ENCODE data around the gene DOCK2. TPM values are rescaled to one million over a fixed set of nuclear protein-coding genes. Genes with fewer than 3 reads are reported as not detected.

Gene DOCK2
- total RNA-seq, 1 donor from 2014 or later: 2.2 TPM

DNA sequence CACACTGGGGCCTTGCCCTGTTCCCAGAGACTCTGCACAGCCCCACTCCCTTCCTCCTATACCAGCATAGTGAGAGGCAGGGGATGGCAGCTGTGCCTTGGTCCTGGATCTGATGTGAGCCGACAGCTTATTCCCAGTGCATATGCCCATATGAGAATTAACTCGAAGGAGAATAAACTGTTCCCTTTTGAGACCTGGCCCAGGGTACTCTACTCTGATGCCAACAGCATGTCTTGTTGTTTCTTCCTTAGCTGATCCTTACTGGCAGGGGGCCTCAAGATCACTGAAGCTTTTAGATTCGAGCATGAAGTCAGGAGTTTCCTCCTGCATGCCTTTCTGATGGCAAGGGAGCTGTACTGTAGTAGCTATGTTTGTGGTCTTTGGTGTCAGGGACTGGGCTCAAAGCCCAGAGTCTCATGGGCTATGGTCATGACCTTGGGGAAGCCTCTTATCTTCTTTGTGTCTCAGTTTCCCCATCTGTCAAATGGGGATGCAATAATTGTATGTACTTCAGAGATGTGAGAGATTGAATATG lies 57.1 kb downstream of the DOCK2 start:
- no peak for ATAC-seq

DNA sequence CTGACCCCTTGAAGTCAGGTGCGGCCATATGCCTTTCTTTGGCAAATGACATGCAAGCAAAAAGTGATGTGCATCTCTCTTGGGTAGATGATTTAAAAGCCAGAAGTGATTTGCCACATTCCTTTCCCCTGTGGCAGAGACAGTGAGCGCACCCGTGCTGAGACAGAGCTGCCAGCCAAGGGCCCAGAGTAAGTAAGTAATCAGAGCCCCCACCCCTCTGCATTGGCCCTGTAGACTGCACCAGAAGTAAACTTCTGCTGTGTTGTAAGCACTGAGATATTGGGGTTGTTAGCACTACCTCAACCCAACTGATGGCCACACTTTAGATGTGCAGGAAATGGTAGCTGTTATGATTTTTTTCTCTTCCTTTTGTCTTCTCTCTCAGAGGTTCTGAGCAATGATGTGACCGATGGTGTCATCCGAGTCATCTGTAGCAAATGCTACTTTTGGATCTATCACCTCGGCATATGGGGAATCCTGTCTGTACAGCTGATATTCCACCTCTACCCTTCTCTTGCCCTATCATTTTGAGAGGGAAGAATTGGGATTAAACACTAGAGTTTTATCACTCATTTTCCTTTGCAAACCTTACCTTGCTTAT lies 58.0 kb downstream of the DOCK2 start:
- ATAC-seq: no peak

DNA sequence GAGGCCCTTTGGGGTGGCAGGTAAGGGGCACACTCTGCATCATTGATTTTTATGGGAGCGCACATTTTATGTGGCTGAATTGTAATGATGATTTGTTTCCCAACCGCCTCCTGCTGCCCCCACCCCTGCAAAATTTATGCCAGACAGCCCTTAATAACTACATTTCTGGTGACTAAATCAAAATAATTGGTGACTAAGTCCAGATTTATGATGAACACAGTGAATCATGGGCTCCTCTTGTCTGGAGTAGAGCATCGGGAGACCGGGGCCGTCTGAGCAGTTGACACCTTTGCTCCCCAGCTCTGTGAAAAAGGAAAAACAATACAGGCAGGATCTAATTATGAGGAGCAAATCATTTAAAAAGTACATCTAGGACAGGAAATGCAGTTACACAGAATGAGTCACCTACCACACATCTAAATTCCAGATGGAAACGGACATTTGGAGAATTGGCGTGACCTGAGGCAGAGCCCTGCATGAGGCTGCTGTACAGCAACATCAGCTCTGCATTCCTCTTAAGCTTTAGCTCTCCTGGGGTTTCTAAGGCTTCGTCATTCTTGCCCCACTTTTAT lies 58.9 kb downstream of the DOCK2 start:
- ATAC-seq: no peak

DNA sequence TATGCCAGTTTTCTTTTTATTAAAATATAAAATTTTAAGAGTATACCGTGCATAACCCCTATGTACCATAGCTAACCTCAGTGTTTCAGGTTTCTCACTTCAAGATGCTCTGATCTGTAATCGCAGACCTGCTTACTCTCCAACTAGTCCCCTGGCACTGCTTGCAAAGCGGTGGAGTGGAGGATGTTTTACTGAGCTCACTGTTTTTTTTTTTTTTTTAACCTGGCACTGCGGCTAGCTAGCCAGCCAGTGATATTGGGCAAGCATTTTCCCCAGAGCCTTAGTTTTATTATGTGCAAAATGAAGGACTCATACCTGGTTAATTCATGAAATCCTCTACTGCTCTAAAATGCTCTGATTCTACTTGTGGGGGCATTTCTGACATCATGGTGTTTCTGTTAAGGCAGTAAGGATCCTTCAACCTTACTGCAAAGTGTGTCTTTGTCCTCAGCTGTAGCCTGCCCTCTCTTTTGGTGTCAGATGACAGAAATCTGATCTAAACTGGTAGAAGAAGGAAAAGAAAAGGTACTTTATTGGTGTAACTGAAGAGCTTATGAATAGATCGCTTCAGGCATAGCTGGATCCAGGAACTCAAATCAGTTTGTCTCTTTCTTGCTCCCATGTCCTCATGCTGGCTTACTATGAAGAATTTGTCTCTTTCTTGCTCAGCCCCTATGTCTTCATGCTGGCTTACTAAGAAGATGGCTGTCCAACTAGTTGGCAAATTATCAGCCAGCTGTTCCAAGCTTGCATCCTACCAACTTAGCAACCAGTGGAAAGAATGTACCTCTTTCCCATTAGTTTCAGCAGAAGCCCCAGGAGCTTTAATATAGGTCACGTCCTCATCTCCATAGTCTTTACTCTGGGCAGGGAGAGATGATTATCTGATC lies 59.8 kb downstream of the DOCK2 start:
- ATAC-seq: no peak

DNA sequence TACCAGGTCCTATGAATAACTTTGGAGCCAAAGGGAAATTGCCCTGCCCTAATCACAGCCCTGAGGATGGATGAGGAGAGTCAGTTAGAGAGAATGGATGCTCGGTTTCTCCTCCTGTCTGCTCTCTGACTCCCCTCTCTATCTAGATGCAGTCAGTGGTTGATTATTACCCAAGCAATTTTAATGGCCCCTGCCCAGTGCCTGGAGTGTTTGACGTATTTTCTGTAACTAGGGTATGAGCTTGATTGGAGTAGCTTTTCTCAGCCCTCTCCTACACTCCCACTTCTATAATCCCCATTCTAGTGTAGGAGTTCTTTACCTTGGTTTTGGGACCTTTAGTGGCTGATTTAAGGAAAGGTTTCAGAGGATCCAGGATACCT lies 60.4 kb downstream of the DOCK2 start:
- no peak for ATAC-seq

DNA sequence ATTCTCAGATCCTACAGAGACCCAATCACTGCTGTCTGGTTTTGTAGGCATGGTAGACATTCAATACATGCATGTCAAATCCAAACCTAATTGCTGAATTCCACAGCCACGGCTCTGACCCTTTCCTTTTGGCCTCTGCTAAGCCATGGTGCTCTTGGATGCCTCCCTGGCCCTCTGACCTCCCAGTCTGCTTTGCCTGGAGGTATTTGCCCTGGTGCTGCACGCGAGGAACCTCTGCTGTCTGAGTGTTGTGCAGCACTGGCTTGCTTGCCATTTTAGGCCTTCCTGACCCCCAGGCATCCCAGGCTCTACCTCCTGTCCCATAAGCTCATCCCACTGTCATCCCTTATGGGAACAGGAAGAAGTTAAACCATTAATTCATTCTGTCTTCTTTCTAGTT lies 60.9 kb downstream of the DOCK2 start:
- ATAC-seq: no peak

DNA sequence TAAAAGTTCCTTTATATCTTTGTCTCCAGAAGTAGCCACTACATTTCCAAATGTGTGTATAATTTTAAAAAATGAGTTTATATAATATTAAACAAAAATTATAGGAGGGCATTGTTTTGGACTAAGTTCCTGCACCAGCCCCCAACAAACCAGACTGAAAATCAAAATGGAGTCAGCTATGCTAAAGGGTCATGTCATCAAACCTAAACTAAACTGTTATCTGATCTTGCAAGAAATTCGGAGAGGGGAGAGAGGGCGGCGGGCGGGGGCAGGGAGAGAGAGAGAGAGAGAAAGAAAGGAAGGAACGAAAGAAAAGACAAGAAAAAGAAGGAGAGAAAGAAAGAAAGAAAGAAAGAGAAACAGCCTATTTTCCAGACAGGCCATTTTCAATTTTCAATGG lies 63.5 kb downstream of the DOCK2 start:
- no peak for ATAC-seq

DNA sequence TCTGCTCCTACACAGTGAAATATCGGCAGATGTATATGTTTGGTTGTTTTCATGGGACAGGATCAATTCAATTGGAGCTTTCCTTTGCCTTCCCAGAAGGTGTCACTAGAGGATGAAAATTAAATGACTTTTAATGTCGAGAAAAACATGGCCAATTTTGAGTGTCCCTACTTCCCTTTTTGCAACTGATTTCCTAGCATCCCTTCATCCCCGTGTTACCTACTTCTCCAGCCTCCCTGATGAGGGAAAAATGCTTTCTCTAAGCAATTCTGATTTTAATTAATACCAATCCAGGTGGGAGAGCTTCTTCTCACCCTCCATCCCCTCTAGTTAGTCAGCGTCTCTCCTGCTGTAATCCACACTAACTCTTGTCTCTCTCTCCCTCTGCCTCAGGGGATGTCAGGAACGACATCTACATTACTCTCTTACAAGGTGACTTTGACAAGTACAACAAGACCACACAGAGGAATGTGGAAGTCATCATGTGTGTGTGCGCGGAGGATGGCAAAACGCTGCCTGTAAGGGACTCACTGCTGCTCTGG lies 64.9 kb downstream of the DOCK2 start:
- ATAC-seq: no peak

DNA sequence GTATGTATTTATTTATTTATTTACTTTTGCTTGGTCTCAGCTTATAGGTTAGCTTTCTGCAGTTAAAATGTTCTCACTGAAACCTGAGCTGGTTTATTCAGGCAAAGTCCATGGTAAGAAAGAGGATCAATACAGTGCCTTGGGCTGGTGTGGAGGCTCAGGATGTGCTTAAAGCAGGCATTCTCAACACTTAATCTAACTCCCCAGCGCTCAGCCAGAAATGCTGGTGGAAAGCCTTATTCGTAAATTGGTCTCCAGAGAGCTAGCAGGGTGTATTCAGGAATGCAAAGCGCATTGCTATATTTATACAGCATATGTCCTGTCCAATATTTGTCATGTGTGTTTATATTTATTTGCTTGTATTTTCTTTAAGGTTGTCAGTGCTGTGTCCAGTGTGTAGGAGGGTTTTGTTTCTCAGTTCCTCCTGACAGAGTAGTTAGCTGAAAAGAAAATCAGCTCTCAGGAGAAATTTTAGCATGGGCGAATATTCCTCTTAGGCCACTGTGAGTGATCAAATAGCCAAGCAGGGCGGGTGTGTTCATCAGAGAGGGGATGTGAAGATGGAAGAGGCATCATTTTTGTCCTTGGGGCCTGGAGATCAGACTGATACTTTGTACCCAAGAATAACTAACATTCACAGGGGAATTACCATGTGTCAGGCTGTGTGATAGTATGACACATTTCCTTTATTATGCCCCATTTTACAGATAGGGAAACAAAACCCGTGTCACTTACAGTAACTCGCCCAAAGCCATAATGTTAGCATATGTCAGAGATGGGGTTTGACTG lies 65.8 kb downstream of the DOCK2 start:
- no peak for ATAC-seq

DNA sequence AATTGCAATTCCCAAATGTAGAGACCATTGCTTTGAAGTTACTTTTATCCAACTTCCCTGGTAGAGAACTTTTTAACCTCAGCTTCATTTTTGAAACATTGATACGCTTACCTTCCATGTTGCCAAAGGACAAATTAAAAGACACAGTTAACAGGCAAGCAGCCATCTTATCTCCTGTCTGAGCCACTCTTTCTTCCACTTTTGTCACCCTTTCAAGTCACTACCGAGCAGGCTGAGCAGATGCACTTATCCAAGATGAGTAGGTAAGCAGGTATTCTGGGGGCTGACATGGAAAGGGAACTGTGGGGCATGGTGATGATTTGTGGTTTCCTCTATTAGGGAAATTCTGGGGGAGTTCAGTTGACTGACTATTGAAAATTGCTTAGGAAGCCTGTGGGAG lies 66.7 kb downstream of the DOCK2 start:
- no peak for ATAC-seq

DNA sequence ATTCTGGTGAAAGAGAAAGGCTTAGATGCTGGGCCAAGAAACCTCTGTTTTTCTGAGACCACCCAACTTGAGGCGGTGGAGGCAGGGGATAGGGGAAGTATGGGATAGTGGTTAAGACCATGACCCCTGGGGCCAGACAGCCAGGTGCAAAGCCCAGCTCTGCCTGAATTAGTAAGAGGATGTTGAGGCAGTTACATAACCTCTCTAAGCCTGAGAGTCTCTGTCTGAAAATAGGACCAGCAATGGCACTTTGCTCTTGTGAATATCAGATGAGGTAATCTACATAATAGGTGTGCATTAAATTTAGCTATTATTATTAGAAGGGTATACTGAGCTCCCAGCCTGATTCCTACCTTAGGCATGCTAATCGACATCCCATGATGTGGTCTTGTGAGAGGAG lies 68.2 kb downstream of the DOCK2 start:
- no peak for ATAC-seq

DNA sequence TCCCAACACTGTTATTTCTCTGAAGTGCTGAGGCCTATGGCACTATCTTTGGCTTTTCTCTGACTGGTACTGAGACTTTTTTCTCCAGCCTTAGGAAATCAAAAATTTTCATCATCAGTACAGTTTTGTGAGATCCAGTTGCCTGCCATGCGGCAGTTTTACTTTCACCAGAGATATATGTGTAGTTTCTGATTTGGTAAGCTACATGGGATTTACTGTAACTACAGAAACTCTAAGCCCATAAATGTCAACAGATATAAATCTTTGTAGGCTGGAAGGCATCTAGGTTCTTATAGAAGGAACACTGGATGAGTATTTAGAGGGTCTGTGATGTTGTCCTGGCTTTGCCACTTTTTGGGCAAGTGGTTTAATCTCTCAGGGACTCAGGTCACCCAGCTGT lies 69.0 kb downstream of the DOCK2 start:
- no peak for ATAC-seq

DNA sequence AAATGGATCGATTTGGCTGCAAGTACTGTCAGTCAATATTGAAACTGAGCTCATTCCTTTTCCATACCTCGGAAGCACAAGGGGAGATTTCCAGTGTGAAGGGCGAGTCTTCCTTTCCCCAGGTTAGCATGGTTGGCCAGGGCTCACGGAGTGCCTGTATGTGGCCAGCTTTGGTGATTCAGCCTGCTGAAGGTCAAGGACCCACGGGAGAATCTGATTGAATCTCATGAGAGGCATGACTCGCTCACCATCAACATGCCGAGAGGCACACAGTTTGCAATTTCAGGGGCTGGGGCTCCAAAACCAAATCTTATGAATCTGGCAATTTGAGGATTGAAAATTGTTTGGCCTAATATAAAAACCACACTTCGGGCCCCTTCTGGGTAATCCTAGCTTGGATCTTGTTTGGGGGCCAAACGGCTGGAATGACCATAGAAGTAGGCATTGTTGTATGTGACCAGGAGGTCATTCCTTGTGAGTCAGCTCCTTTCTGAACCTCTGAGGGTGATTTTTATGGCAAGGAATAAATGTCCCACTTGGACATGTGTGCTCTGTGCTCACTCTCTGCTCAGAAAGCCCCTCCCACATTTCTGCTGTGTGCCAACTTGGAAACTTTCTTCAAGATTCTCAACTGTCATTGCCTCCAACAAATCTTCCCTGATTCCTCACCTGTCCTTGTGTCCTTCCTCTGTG lies 69.8 kb downstream of the DOCK2 start:
- ATAC-seq: no peak

DNA sequence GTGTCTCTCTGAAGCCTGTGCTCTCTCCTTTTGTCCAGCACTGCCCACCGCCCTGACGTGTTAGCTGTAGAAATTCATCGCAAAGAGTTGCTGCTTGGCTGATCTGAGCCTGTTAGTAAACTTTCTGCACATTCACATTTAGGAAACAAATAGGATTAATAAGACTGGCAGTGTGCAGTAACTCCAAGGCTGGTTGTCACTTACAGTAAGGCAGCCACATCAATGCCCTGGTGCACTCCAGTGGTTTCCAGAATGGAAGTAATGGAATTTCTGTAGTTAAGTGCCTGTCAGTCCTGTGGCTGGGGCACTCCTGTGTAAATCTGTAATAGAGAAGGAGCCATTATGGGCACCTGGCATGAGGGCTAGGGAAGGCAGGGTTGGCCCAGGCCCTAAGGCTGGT lies 70.6 kb downstream of the DOCK2 start:
- ATAC-seq: no peak

DNA sequence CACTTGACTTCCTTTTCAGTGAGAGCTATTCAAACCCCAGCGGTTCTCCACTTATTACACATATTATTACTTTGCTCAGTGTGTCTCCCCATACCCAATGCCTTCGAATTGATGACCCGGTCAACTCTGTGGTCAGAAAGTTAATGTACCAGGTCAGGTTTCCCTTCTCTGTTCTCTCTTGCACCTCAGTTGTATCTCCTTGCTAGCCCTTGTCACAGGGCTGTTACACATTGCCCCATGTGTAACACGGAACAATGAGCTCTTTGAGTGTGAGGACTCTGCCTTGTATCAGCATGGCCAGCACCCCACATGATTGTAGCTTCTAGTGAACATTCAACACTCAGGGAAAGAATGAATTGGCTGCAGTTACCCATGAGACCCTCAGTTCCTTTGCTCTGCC lies 73.6 kb downstream of the DOCK2 start:
- ATAC-seq: no peak

DNA sequence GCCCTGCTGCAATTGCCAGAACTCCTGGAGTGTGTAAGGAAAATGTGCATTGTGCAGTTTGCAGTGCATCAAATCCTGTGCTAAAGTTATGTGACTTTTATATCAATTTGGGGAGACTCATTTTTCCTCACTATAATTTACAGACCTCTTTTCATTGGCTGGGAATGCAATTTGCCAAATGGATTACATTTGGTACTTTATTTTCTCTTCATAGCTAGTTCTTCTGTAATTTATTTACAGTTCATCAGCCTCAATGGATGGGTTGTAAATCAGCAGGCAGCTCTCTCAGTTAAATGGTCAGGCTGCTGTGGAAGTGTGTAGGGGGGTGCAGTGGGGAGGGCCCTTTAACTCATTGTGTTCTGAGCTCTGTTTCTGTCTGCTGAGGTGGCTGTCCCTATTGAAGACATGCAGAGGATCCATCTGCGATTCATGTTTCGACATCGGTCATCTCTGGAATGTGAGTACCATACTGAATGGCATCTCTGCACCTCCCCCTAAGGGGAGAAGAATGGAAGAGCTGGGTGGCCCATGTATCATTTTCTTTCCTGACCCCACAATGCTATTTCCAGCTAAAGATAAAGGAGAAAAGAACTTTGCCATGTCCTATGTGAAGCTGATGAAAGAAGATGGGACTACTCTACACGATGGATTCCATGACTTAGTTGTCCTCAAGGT lies 74.6 kb downstream of the DOCK2 start:
- no peak for ATAC-seq

DNA sequence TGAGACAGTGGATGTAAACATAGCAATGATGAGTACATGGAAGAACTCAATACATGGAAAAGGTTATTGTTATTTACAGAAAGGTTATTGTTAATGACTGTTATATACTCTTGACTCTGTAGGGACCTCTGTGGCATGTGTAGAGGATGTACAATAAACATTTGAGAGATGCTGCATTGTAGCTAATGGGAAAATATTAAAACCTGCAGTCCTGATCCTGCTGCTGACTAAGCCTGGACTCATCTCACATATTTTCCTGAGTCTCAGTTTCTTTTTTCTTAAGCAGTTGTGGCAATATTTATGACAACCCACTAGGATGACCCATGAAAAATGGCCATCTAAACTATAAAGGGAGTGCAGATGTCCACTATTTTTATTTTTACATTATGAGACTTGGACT lies 75.4 kb downstream of the DOCK2 start:
- no peak for ATAC-seq

DNA sequence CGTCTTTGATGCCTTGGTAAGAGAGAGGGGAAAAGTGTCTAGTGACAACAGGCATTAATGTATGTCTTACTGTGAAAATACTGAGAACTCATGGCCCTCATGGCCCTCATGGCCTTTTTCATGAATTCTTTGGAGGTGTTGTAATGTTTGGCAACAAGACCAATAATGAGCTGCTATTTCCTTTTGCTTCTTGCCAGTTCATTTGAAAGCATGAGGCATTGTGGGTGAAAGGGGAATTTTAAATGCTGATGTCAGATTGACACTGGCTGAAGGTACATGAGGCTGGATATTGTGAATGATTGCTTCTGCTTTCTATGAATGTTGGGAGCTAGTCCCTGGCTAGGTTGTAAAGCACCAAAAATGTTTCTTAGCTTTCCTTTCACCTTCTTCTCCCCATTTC lies 79.2 kb downstream of the DOCK2 start:
- ATAC-seq: no peak

DNA sequence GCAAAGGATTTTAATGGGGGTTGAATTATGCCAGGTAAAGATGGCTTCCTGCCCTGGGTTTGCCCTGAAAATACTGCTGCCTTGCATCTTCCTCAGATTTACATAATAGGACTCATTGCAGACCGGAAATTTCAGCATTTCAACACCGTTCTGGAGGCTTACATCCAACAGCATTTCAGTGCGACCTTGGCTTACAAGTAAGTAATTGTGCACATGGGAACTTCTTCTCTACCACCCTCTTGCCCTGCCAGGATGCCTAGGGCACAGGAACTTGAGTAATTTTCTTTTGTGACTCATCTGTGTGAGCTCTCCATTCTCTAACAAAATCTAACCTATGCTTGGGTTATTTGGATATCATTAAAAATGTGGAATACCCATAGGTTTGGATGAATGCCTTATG lies 80.2 kb downstream of the DOCK2 start:
- ATAC-seq: peak; percentile 77

DNA sequence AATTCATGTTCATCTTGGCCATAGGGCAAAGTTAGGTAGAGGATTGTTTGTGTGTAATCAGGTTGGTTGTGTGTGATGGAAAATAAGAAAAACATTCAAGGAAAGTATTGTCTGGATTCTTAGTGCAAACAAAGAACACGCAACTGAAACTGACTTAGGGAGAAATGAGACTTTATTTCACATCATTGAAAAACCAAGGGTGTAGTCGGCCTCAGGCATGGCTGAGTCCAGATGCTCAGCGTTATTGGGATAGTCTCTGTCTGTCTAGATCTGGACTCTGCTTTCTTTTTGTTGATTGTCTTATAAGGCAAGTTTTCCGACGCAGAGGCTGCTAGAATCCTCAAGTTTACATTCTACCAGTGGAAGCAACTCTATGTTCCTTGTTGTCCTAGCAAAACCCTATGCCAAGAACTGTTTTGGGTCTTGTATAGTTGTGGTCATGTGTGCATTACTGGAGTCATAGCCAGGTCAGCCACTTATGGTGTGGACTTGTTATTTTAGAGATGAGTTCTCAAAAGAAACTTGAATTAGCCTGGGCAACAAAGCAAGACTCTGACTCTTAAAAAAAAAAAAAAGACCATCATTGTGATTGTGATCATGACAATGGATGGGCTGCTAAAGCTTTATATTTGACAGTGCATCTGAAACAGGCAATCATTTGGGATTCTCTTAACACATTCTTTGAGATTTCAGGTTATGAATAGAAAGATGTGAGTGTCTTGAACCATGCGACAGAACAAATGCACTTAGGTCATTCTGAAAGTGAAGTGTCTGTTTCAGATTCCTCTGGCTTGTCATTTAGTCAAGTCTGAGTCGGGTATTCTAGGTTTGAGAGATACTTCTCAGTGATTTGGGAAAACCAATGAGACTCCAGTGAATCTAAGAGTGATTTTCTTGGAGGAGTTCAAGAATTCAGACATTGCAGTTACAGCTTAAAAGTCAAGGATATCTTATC lies 82.6 kb downstream of the DOCK2 start:
- no peak for ATAC-seq
